DMS153 treated with DMSO at 0.1 percent for 48 hours (cell line): Measurements from ENCODE around the gene DMPK.

ENCODE experiments used
- DNase-seq: peaks from one replicate; lab custom pipeline; 2025; ENCODE audit not compliant: unreplicated experiment; lab: John Stamatoyannopoulos, UW

Gene DMPK

DNA sequence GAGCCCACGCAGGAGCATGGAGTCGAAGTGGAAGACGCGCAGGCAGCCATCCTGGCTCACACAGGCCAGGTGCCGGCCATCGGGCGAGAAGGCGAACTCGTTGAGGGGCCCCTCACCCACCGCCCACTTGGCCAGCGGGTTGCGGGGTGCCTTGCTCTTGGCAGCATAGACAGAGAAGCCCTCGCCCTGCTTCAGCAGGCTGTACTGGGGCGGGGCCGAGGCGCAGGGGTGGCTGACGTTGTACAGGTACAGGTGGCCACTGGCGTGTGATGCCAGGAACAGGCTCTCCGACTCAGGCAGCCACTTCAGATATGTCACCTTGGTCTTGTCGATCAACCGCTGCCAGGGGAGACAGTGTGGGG, 4.2 kb upstream of the DMPK start:
- no peak for DNase-seq

DNA sequence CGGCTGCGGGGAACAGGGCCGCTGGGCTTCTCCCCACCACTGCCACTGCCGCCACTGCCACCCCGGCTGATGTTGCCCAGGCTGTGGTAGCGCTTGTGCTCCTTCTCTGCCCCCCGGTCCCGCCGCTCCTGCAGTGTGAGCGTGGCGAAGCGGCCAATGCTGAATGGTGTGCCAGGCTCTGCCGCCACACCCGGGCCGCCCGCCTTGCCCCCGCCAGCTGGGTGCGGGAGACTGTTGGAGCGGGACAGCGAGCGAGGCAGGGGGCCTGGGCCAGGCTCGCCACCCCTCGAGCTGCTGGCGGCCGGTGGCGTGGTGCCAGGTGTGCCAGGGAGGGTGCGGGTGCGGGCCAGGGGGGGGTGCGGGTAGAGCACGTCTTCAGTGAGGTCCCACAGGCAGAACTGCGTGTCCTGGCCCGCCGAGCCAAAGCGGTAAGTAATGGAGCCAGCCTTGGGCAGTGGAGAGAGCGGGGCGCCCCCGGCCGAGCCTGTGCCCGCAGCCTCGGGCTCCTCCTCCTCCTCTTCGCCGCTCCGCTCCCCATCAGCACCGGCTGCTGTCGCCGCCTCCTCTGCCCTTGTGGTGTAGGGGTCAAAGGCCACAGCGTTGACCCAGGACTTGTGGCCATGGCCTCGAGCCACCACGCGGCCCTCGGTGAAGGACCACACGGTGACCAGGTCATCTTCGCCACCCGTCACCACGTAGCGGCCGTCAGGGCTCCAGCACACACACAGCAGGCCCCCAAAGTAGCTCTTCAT, 3.7 kb upstream of the DMPK start:
- DNase-seq: no peak

DNA sequence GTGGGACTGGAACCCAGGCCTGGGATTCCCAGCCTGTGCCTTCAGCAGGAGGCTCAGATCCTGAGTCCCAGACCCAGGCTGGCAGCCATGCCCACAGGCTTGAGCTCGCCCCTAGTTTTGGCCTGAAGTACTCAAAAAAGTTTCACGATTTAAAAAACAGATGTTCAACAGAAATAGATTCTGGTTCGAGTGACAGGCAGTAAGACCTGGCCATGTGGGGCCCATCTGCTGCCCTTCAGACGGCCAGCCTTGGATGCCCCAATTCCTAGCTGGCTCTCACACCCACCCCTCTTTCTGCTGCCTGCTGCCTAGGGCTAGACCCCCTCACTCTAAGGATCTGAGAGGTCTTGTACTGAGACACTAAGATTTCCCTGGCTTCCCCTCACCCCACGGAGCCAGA, 2.8 kb upstream of the DMPK start:
- DNase-seq: no peak

DNA sequence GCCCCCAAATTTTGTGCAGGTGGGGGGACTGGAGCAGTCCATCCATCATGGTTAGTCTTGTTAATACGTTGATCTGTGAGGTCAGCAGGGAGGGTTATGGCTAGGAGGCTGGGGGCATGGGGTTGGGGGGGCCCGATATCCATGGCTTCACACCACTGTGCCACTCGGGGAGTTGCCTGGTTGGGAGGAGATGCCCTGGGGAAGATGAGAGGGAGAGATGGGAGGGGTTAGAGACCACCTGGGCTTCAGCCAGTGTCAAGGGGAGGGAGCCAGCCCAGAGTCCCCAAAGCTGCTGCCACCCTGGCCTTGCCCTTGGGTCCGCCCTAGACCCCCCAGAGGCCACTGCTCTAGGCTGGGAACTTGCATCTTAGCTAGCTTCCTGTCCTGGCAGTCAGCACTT, 1.8 kb upstream of the DMPK start:
- no peak for DNase-seq

DNA sequence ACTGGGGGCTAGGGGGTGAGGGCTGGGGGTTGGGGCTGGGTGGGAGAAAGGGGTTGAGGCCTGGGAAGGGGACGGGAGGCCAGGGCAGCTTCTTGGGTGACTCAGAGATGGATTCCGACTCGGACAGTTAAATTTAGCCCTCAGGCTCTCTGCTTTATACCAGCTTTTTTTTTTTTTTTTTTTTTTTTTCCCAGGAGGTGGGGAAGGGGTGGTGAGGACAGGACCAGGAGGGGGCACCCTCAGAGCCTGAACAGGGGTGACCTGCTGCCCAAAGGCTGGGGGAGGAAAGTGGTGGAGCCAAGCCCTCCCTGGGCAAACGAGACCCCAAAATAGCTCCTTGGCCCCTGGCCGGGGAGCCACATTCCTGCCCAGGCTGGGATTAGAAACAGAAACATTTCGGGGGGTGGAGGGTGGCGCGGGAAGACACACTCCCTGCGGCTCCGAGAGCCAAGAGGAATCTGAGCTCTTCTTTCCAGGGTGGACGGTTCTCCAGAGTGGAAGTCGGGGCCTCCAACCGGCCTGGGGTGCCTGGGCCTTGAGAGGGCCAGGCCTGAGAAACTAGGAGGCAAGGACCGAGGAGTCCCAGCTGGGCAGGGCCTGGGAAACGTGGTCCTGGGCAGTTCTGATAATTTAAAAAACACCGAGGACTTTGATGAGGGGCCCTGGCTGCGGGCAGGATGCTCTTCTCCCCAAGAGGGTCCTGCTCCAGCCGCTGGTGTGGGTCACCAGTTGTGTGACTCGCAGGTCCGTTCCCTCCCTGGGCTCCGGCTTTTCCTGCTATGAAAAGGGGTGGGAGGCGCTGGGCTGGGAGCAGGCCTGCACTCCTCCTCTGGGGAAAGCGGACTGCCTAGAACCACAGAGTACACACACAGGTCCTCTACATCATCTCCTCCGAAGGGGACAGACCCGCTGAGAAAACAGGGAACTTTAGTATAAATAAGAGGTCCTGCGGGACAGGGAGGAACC, 813 bp upstream of the DMPK start:
- DNase-seq: no peak

DNA sequence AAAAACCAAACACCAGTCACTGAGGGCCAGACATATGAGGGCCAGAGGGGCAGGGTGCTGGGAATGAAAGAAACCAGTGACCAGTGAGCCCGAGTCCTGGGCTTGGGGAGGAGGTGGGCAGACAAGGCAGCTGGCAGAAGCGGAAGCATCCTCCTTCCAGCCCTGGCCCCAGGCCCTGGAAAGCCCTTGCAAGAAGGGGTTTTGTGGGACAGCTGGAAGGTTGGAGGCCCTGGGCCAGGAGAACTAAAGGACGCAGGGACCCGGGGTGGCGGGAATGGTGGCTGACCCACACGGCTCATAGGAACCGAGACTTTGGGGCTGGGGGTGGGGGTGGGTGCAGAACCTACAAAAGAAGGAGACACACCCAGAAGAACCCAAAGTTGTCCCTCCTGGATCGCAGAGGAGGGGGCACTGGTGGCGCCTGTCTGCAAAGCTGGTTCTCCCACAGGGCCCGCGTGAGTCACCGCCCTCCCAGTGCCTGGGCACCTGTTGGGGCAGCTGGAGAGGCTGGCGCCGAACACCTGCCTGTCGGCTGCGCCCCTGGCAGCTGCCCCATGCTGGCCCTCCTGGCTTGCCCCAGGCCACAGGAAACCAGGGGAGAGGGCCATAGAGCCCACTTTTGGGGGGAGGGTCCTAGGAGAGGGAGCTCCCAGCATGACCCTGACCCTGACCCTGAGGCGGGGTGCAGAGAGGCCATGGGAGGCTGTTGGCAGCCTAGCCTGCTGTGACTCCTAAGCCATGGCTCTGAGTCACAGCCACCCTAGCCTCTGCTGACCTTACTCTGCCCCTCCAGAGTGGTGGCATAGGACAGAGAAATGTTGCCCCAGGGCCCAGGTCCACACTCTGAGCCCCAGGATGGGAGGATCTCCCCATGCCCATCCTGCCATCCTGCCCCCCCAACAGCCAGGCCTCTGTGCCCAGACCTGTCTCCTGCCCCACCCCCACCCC, 802 bp downstream of the DMPK start:
- DNase-seq: peak; percentile 36

DNA sequence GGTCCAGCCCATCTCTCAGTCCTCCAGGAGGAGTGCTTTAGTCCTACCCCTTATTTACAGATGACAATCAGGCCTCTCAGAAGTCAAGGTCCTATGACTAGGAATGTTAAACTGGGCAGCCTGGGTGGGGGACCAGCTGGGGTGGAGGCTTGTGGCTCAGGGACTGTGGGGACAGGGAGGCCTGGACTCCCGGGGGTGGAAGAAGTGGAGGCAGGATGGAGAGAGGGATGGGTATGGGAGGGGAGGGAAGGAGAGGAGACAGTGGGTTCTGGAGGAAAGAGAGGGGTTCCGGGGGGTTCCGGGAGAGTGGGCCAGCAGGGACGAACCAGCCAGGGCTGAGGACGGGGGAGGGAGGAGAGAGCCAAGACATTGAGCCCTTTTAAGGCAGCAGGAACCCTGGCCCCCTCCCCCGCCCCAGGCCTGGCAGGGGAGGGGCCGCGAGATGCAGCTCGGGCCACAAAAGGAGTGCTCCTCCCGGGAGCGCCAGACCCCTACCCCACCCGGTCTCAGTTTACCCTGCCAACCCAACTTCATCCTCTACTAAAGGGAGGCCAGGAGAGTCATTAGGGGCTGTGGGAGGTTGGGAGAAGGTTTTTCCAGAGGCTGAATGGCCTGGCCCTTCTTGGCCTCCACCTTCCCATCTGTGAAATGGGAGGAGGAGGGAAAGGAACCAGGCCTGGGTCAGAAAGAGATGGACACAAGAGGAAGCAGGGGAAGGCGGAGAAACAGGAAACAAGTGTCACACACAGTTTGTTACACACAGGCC, 1.7 kb downstream of the DMPK start:
- DNase-seq: no peak

DNA sequence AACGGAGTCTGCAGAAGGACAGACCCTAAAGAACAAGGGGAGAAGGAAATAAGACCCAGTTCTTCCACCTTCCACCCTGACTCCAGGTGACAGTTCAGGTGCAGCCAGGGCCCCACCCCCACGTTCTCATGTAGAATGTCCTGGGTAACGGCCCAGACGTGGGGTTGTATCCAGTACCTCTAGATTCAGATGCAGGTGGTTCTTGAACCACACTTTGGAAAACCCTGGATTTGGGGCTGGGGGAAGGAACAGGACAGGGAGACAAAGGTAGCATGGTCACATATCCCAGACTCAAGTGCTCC, 2.2 kb downstream of the DMPK start:
- DNase-seq: no peak

DNA sequence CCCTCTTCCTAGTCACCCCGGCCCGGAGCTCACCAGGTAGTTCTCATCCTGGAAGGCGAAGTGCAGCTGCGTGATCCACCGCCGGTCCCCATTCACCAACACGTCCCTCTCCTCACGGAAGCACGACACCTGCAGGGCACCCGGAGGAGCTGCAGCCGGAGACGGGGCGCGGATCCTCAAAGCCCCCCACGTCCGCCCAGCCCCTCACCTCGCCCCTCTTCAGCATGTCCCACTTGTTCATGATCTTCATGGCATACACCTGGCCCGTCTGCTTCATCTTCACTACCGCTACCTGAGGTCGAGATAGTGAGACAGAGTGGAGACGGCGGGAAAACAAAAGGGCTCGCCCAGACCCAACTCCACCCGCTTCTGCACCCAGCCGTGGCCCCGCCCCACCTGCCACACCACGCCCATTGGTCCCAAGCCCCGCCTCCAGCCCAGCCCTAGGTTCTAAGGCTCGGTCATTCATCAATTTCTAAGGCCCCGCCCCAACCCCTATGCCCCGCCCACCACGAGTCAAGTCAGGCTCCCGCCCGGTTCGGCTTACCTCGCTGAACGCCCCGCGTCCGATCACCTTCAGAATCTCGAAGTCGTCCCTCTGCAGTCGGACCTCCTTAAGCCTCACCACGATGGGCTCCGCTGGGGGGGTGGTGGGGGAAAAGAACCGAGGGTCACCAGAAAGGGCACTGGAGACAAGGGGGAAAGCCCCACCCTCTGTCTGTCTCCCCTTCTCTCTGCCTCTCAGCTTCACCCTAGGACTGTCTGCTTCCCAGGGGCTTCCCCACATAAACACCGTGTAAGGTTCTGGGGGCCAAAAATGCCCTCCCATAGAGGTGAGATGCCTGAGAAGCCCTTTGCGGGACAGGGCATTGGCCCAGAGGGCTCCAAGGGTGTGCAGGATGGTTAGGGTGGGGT, 2.8 kb downstream of the DMPK start:
- DNase-seq: peak; percentile 73

DNA sequence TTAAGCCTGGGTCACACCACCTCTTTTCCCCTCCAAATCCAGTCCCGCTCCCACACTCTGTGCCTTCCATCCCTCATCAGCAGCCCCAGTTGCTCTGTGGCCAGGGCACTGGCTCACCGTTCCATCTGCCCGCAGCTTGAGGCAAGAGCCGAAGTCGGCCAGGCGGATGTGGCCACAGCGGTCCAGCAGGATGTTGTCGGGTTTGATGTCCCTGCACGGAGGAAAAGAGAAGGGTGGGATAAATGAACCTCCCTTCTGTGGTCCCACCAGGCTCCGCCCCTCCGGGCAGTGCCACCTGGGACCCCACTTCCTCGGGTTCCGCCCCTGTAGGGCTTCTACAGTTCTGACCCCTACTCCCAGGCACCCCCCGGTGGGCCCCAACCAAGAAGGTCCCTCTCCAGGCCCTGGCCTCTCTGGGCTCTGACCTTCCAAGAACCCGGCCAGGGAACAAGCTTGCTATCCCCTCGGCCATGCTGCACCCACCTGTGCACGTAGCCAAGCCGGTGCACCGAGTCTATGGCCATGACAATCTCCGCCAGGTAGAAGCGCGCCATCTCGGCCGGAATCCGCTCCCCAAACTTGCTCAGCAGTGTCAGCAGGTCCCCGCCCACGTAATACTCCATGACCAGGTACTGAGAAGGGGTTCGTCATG, 4.2 kb downstream of the DMPK start:
- DNase-seq: no peak

DNA sequence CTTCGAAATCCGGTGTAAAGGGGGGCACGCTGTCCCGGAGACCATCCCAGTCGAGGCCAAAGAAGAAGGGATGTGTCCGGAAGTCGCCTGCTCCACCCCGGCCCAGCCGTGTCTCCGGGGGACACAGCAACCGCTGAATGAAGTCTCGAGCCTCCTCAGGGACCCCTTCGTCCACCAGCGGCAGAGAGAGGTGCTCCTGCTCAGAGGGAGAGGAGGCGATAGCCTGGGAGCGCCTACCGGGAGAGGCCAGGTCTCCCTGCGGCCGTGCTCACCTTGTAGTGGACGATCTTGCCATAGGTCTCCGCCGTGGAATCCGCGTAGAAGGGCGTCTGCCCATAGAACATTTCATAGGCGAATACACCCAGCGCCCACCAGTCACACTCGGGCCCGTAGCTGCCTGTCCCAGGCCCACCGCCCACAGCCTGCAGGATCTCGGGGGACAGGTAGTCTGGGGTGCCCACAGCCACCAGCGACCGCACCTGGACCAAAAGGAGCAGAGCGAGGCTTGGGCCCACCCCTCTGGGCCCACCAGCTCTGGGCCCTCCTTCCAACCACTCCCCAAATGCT, 4.8 kb downstream of the DMPK start:
- DNase-seq: no peak

DNA sequence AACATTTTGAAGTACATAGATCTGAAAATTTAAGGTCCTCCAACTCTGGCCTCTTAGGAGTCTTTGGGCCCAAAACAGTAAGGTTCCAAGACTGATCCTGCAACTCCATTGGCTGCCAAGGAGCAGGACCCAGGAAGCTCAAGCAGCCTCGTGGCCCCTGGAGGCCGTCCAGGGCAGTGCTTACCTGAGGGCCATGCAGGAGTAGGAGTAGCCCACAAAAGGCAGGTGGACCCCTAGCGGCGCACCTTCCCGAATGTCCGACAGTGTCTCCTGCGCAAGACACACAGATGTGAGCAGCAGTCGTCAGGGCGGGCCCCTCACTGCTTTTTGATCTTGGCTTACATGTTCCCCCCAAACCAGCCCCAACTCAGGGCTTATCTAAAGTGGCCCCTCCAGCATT, 7.5 kb downstream of the DMPK start:
- DNase-seq: no peak

DNA sequence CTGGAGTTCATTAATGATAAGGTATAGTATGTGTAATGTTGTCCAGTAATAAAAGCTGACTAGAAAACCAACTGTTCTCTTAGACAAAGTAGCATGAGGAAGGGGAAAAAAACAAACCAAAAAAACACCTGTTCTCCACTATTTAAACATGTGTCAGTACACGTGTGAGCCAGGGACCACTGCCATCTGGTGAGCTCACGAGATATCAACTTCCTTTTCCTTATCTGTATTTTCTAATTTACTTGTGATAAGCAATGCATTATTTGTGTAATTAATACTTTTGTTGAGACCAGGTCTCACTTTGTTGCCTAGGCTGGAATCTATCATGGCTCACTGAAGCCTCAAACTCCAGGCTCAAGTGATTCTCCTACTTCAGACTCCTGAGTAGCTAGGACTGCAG, 8.9 kb downstream of the DMPK start:
- no peak for DNase-seq

DNA sequence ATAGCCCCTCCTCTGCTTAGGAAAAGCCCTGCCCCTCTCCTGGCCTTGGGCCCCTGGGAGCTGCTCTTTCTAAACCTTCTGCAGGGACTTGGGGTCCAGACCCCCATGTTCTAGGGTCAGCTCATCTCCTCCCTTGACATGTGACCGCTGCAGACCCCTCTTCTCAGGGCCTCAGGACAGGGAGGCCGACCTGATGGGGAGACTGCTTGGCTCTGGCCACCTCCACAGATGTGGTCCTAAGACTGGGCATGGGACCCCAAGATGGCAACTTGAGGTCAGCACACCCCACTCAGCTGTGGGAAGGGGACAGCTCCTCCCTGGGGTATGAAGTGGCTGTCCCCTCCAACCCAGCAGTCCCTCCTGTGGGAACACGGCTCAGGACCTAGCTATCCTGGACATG, 9.4 kb downstream of the DMPK start:
- DNase-seq: no peak

DNA sequence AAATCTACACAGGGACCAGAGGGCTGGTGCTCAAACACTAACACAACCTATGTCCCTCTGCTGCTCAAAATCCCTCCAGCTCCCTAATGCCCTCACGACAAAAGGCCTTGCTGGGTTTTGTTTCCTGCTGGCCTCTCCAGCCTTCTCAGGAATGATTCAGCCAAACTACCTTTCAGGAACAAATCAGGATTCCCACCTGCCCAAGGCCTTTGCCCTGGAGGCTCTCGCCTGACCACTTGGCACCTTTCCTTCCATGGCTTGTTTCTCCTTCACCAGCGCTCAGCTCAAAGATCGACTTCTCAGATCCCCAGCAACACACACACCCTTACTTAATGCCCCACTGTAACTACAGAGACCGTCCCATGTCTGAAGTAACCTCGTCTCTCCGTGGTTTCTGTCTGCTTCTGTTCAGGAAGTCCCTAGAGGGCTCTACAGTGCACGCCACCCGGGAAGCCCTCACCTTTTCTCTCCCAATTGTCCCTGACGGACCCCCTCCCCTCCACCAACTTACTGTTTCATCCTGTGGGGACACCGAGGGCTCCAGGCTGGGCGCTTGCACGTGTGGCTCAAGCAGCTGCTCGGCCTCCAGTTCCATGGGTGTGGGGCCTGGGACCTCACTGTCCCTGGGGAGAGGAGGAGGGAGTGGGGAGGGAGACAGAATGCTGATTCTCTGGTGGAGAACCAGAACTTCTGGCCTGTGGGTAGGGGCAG, 10.0 kb downstream of the DMPK start:
- no peak for DNase-seq

DNA sequence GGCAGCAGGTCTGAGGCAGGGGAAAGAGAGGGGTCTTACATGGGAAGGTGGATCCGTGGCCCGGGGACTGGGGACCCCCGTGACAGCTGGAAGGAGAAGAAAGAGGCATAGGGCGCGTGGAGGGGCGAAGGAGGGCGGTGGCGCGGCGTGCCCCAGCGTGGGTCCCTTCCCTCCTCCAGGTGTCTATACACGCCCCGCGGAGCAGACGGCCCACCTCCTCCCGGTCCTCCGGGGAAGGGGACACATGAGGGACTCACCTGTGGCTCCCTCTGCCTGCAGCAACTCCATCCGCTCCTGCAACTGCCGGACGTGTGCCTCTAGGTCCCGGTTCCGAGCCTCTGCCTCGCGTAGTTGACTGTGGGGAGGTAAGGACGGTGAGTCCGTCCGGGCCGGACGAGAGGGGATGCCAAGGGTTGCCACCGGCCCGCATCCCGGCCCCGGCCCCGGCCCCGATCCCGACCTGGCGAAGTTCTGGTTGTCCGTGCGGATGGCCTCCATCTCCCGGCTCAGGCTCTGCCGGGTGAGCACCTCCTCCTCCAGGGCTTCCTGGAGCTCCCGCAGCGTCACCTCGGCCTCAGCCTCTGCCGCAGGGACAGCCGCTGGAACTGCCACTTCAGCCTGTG, 10.9 kb downstream of the DMPK start:
- DNase-seq: no peak

DNA sequence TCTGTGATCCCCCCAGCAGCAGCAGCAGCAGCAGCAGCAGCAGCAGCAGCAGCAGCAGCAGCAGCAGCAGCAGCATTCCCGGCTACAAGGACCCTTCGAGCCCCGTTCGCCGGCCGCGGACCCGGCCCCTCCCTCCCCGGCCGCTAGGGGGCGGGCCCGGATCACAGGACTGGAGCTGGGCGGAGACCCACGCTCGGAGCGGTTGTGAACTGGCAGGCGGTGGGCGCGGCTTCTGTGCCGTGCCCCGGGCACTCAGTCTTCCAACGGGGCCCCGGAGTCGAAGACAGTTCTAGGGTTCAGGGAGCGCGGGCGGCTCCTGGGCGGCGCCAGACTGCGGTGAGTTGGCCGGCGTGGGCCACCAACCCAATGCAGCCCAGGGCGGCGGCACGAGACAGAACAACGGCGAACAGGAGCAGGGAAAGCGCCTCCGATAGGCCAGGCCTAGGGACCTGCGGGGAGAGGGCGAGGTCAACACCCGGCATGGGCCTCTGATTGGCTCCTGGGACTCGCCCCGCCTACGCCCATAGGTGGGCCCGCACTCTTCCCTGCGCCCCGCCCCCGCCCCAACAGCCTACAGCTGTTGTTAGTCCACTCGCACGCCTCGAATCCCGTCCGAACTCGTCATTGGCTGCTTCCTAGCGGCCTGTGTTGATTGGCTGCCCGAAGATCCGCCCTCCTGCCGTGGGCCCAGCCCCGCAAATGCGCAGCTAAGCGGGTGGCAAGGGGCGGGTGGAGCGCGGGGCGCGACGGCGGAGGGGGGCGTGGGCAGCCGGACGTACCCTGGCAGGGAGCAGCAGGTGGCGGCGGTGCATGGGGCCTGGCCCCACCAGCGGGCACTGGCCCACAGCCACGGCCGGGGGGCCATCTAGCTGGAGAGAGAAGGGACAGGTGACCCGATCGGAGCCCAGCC, 11.8 kb downstream of the DMPK start:
- peak; percentile 91 for DNase-seq
